B cell (primary cell): Measurements from ENCODE around the gene LAMC3. TPM values are rescaled to one million over a fixed set of nuclear protein-coding genes. Genes with fewer than 3 reads are reported as not detected.

ENCODE experiments used
- ATAC-seq: fragments of 200-7000 bp; cut with Tn5 transposase; one replicate; pipeline ENCODE4 v1.10.0; 2021; ENCODE audit warnings: low read depth, mild to moderate bottlenecking, moderate number of reproducible peaks, moderate library complexity
- CTCF ChIA-PET: fragments of 350-600 bp; sonication (Branson Sonifier 250); formaldehyde crosslinking; loops from one replicate; lab custom pipeline; 2021; ENCODE audit warnings: antibody characterized with exemption, inconsistent platforms; lab: Charles Lee
- POLR2A ChIA-PET: fragments of 350-600 bp; sonication (Branson Sonifier 250); formaldehyde crosslinking; loops from one replicate; lab custom pipeline; 2021; ENCODE audit warnings: antibody characterized with exemption; lab: Charles Lee
- DNase-seq: peaks from one replicate; pipeline ENCODE4 v3.0.0; 2013
- H2AFZ ChIP-seq: 2 replicates; pipeline ENCODE4 v1.6.1; 2012; ENCODE audit warnings: mild to moderate bottlenecking, low read depth, low read length; ENCODE audit not compliant: insufficient read depth, poor library complexity, severe bottlenecking
- H3K27ac ChIP-seq, 2 donors: 1 replicate in 1 of 2; 2 replicates in 1 of 2; pipeline ENCODE4 v1.5.1; 2012 to 2013; ENCODE audit warnings: low read length in 2 of 2, mild to moderate bottlenecking in 2 of 2, moderate library complexity in 1 of 2
- H3K27me3 ChIP-seq, 4 experiments: fragments of 200-600 bp in 1 of 4; sonication (generic) in 1 of 4; replicated peaks in 1 of 4; 1 replicate in 2 of 4; 2 replicates in 2 of 4; pipeline versions ENCODE4 v1.6.1 to v1.7.0; 2013 to 2016; ENCODE audit warnings: low read length in 3 of 4, mild to moderate bottlenecking in 2 of 4, mixed read lengths in 1 of 4, moderate library complexity in 1 of 4; ENCODE audit not compliant: insufficient read depth in 4 of 4, control insufficient read depth in 3 of 4; ENCODE audit errors: control extremely low read depth in 1 of 4
- H3K36me3 ChIP-seq, 2 experiments: replicated peaks in 1 of 2; 1 replicate in 1 of 2; 2 replicates in 1 of 2; pipeline versions ENCODE4 v1.6.1 to v1.7.1; 2013; ENCODE audit warnings: low read length in 1 of 2; ENCODE audit not compliant: insufficient read depth in 2 of 2, control insufficient read depth in 1 of 2; ENCODE audit errors: control extremely low read depth in 1 of 2, extremely low read depth in 1 of 2
- H3K4me1 ChIP-seq, 2 donors: fragments of 200-600 bp in 1 of 2; sonication (generic) in 1 of 2; 1 replicate in 1 of 2; 2 replicates in 1 of 2; pipeline versions ENCODE4 v1.5.1 to v1.6.1; 2013 to 2017; ENCODE audit warnings: low read length in 2 of 2; ENCODE audit not compliant: control insufficient read depth in 2 of 2, insufficient read depth in 2 of 2
- H3K4me2 ChIP-seq: replicated peaks from 2 replicates; pipeline ENCODE3; 2012; ENCODE audit warnings: mild to moderate bottlenecking, low read depth, low read length; ENCODE audit not compliant: poor library complexity, severe bottlenecking
- H3K4me3 ChIP-seq, 5 experiments: fragments of 200-600 bp in 1 of 5; sonication (generic) in 1 of 5; 1 replicate in 3 of 5; 2 replicates in 2 of 5; pipeline versions ENCODE4 v1.5.1 to v1.7.0; 2011 to 2016; ENCODE audit warnings: low read length in 4 of 5, mild to moderate bottlenecking in 4 of 5, low read depth in 2 of 5, control low read depth in 1 of 5, moderate library complexity in 1 of 5; ENCODE audit not compliant: insufficient read depth in 1 of 5; ENCODE audit errors: control extremely low read depth in 1 of 5, extremely low read depth in 1 of 5
- H3K79me2 ChIP-seq: fragments of 200-600 bp; sonication (generic); one replicate; pipeline ENCODE4 v1.6.0; 2016; ENCODE audit warnings: low read length; ENCODE audit not compliant: control insufficient read depth, insufficient read depth
- H3K9ac ChIP-seq: fragments of 200-600 bp; sonication (generic); 2 replicates; pipeline ENCODE4 v1.6.1; 2017; ENCODE audit warnings: mild to moderate bottlenecking, low read length, moderate library complexity
- H3K9me3 ChIP-seq, 3 donors: one replicate each; pipeline versions ENCODE4 v1.6.1 to v1.7.1; 2013; ENCODE audit warnings: low read length in 2 of 3; ENCODE audit not compliant: control insufficient read depth in 2 of 3, insufficient read depth in 1 of 3; ENCODE audit errors: control extremely low read depth in 1 of 3
- H4K20me1 ChIP-seq: 2 replicates; pipeline ENCODE4 v1.6.0; 2012; ENCODE audit warnings: mild to moderate bottlenecking, low read length; ENCODE audit not compliant: insufficient read depth, control insufficient read depth, poor library complexity, severe bottlenecking
- H3K27ac Mint-ChIP-seq: one replicate; pipeline ENCODE4 v1.8.0; 2021; ENCODE audit warnings: mixed read lengths
- H3K27me3 Mint-ChIP-seq: one replicate; pipeline ENCODE4 v1.8.0; 2021; ENCODE audit warnings: mixed read lengths
- H3K4me1 Mint-ChIP-seq: one replicate; pipeline ENCODE4 v1.8.0; 2021; ENCODE audit warnings: mixed read lengths
- H3K4me3 Mint-ChIP-seq: one replicate; pipeline ENCODE4 v1.8.0; 2021; ENCODE audit warnings: mixed read lengths
- H3K9me3 Mint-ChIP-seq: one replicate; pipeline ENCODE4 v1.8.0; 2022; ENCODE audit warnings: mixed read lengths; ENCODE audit not compliant: insufficient read depth
- EZH2 ChIP-seq: IDR thresholded peaks from 2 replicates; pipeline ENCODE4 v1.6.1; 2012; ENCODE audit warnings: borderline replicate concordance, low read depth, mild to moderate bottlenecking, moderate library complexity, low read length; ENCODE audit not compliant: insufficient read depth, poor library complexity, severe bottlenecking
- WGBS: methylation state at CpG from one replicate; pipeline ENCODE4 v1.1.5; 2013; ENCODE audit warnings: missing lambda C conversion rate; ENCODE audit not compliant: insufficient coverage; 5-methylcytosine and 5-hydroxymethylcytosine counted together
- intact Hi-C: fragments of 100-400 bp; cut with micrococcal nuclease; formaldehyde crosslinking; loops from one replicate; pipeline ENCODE4 v1.10.0; 2022
- polyA plus RNA-seq: library from polyadenylated mRNA; depleted of rRNA; stranded (reverse); fragments of >200 nt; gene quantifications from 2 replicates; pipeline ENCODE4 v1.2.3, GENCODE V29; 2012
- total RNA-seq, 2 donors: library from RNA; stranded (reverse); fragments of 120-200 nt in 1 of 2; gene quantifications; 1 replicate in 1 of 2; 2 replicates in 1 of 2; pipeline versions ENCODE4 v1.2.3 to v1.2.4, GENCODE V29; 2013 to 2022
- TF ChIP-seq, protein P1 (sequence below): fragments of 200-600 bp; IDR thresholded peaks from one replicate; pipeline ENCODE4 v1.8.0; 2022; ENCODE audit warnings: antibody characterized with exemption, mild to moderate bottlenecking

Gene LAMC3
- total and polyA plus RNA-seq, 2 donors (not counting 1 experiment from before 2014, with no cell fraction given) = 0.25 to 0.45 TPM

DNA sequence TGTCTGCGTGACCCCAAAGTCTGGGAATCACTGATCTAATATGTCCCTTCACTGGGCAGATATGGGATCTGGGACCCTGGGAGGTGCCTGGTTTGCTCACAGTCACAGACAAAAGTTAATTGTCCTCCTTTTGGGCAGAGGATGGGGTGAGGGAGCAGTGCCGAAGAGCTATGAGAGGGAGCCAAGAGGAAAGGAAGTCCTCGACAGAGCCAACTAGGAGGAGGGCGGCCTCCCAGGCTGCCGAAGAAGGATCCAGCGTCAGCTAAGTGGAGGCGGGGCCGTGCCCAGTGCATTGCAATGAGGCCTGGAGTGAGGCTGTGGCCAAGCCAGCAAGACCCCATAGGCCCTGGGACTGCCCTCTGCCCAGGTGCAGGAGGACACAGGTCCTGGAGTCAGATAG, 98.8 kb downstream of the LAMC3 start:
- ChIA-PET POLR2A (no interaction called here), CTCF (interaction anchor here (0.7 kb wide), 1 partner anchor 873 kb away, joined by 3 read pairs; no protein-coding TSS in a partner anchor)
- Histone ChIP-seq H3K4me3 (no peak overlapping the region), H3K9me3 (no peaks in the 10 kb centered on the region), H3K79me2 (no peaks in the 10 kb centered on the region), H4K20me1 (no peaks in the 10 kb centered on the region), H3K9ac (no peak overlapping the region), H3K4me1 (no peaks in the 10 kb centered on the region), H3K36me3 (no peaks in the 10 kb centered on the region), H3K27me3 (no peaks in the 10 kb centered on the region), H3K4me2 (no peak overlapping the region), H2AFZ (no peak overlapping the region), H3K27ac (no peak overlapping the region)
- H3K4me1 Mint-ChIP-seq = no peaks in the 10 kb centered on the region
- TF ChIP-seq, protein P1, sequence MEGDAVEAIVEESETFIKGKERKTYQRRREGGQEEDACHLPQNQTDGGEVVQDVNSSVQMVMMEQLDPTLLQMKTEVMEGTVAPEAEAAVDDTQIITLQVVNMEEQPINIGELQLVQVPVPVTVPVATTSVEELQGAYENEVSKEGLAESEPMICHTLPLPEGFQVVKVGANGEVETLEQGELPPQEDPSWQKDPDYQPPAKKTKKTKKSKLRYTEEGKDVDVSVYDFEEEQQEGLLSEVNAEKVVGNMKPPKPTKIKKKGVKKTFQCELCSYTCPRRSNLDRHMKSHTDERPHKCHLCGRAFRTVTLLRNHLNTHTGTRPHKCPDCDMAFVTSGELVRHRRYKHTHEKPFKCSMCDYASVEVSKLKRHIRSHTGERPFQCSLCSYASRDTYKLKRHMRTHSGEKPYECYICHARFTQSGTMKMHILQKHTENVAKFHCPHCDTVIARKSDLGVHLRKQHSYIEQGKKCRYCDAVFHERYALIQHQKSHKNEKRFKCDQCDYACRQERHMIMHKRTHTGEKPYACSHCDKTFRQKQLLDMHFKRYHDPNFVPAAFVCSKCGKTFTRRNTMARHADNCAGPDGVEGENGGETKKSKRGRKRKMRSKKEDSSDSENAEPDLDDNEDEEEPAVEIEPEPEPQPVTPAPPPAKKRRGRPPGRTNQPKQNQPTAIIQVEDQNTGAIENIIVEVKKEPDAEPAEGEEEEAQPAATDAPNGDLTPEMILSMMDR = no peak
- TF ChIP-seq EZH2 = no peak
- peaks cover 6% of the 10 kb centered on the region for H3K27me3 Mint-ChIP-seq
- intact Hi-C loops = no loop called here
- DNase-seq (no peak), ATAC-seq (no peak)
- no peak overlapping the region for H3K27ac Mint-ChIP-seq
- H3K4me3 Mint-ChIP-seq = no peak overlapping the region
- WGBS = 81% methylated on average over 8 of the region's 8 CpGs
- H3K9me3 Mint-ChIP-seq = no peaks in the 10 kb centered on the region

DNA sequence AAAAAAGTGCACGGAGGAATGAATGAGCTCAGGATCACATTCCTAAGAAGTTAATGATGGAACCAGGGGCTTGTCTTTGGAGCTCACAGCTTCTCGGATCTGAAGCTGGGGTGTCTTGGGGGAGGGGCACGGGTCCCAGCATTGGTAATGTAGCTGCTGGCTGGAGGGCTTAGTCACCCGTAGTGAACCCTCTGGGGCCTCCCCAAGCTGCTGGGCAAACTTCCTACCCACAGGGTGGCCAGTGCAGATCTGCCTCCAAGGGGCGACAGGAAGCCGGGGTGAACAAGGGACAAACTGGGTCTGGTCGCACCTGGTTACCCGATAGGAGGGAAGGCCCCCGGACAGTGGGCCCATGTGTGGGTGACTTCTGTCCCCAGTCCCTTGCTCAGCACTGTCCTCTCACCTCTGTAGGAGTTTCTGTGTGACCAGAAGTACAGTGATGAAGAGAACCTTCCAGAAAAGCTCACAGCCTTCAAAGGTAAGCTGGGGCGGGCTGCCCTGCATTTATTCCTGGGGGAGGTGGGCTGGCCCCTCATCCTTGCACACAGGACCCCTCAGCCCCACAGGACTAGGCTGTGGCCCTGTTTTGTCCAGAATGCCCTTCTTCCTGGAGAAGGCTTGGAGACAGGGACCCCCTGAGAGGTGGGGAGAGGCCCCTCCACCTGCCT, 102.3 kb downstream of the LAMC3 start:
- Histone ChIP-seq H3K36me3 (no peaks in the 10 kb centered on the region), H4K20me1 (no peaks in the 10 kb centered on the region), H3K4me1 (no peaks in the 10 kb centered on the region), H3K4me3 (no peak overlapping the region), H3K79me2 (no peaks in the 10 kb centered on the region), H3K27ac (no peak overlapping the region), H3K4me2 (no peak overlapping the region), H3K9me3 (no peaks in the 10 kb centered on the region), H3K27me3 (no peaks in the 10 kb centered on the region), H3K9ac (no peak overlapping the region), H2AFZ (no peak overlapping the region)
- intact Hi-C loops = no loop called here
- no peak for TF ChIP-seq EZH2
- TF ChIP-seq, protein P1 = no peak
- Mint-ChIP-seq H3K4me3 (no peak overlapping the region), H3K27ac (no peak overlapping the region), H3K4me1 (no peaks in the 10 kb centered on the region), H3K9me3 (no peaks in the 10 kb centered on the region), H3K27me3 (peaks cover 6% of the 10 kb centered on the region)
- DNase-seq = no peak
- no peak for ATAC-seq
- ChIA-PET POLR2A (no interaction called here), CTCF (interaction anchor here (0.7 to 1.3 kb wide), 2 partner anchors 11 to 95 kb away, joined by 3 read pairs; no protein-coding TSS in a partner anchor)
- WGBS = 71% methylated on average over 7 of the region's 10 CpGs
